Adipocyte (in vitro differentiated cells): ENCODE measurements around the gene OR2T1.

ENCODE experiments used
- DNase-seq: peaks from one replicate; pipeline ENCODE4 v3.0.0-alpha.2; 2015; ENCODE audit warnings: low read depth
- H3K27me3 ChIP-seq: replicated peaks from 2 replicates; pipeline ENCODE4 v1.7.0; 2013; ENCODE audit warnings: mild to moderate bottlenecking, low read length, moderate library complexity; ENCODE audit not compliant: control insufficient read depth, insufficient read depth
- H3K36me3 ChIP-seq: 2 replicates; pipeline ENCODE4 v1.7.0; 2013; ENCODE audit warnings: low read length, mild to moderate bottlenecking, moderate library complexity; ENCODE audit not compliant: control insufficient read depth, insufficient read depth, severe bottlenecking
- H3K4me1 ChIP-seq: 2 replicates; pipeline ENCODE4 v1.7.0; 2013; ENCODE audit warnings: mild to moderate bottlenecking, low read length, moderate library complexity; ENCODE audit not compliant: control insufficient read depth, insufficient read depth
- H3K4me3 ChIP-seq: 2 replicates; pipeline ENCODE4 v1.7.0; 2013; ENCODE audit warnings: mild to moderate bottlenecking, low read length, moderate library complexity
- H3K9ac ChIP-seq: 2 replicates; pipeline ENCODE4 v1.7.0; 2013; ENCODE audit warnings: mild to moderate bottlenecking, low read length, moderate library complexity
- H3K9me3 ChIP-seq: 2 replicates; pipeline ENCODE4 v1.7.0; 2013; ENCODE audit warnings: mild to moderate bottlenecking, low read length, moderate library complexity; ENCODE audit not compliant: control insufficient read depth

The OR2T1 gene, protein sequence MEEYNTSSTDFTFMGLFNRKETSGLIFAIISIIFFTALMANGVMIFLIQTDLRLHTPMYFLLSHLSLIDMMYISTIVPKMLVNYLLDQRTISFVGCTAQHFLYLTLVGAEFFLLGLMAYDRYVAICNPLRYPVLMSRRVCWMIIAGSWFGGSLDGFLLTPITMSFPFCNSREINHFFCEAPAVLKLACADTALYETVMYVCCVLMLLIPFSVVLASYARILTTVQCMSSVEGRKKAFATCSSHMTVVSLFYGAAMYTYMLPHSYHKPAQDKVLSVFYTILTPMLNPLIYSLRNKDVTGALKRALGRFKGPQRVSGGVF

DNA sequence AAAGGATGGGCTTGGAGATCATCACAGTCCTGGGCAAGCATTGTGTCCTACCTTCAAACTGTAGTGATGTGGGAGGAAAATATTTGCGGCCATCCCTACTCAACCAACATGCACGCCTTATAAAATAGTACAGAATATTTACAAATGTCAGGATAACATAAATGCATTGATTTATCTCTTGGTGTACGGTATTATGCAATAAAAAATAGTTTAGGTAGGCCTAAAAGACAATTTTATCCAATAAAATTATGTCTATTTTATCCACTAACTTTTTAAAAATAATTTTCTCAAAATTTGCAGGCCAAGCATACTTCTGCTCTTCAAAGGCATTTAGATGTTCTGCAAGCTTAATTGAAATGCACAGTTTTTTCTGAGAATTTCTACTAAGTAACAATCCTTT is at the start of gene OR2T1:
Gene OR2T1 (plus strand): TSS at position 301 of the 400 bp plus-strand sequence. CDS start 3,100 bp downstream, outside the sequence.
- no peaks in the 10 kb centered on the region for H3K36me3 ChIP-seq
- H3K27me3 ChIP-seq, result no peaks in the 10 kb centered on the region
- H3K4me1 ChIP-seq, result no peaks in the 10 kb centered on the region
- no peak for DNase-seq
- H3K9me3 ChIP-seq, result peaks cover 3% of the 10 kb centered on the region
- no peak within 1 kb of the TSS for H3K9ac ChIP-seq
- H3K4me3 ChIP-seq, result no peak within 1 kb of the TSS

DNA sequence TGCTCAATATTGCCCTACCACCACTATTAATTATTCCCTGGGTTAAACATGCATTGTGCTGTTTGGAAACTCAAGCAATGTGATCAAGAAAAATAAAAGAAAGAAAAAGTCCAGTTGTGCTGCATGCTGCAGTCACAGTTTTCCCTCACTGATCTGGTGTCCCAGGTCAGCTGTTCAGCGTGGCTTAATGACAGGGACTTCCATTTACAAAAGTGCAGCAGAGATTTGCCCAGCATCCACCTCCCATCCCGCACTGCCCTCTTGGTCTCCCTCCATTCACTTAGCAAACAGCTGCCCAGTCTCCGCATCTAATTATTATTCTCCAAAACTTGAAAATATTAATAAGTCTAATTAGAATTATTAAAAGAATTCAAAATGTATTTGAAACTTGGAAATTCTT is 43.4 kb upstream of the OR2T1 start:
- DNase-seq, result no peak
- no peaks in the 10 kb centered on the region for H3K36me3 ChIP-seq
- H3K9ac ChIP-seq, result no peak overlapping the region
- no peaks in the 10 kb centered on the region for H3K4me1 ChIP-seq
- H3K27me3 ChIP-seq, result no peaks in the 10 kb centered on the region
- H3K9me3 ChIP-seq, result peaks cover under 1% of the 10 kb centered on the region
- no peak overlapping the region for H3K4me3 ChIP-seq

DNA sequence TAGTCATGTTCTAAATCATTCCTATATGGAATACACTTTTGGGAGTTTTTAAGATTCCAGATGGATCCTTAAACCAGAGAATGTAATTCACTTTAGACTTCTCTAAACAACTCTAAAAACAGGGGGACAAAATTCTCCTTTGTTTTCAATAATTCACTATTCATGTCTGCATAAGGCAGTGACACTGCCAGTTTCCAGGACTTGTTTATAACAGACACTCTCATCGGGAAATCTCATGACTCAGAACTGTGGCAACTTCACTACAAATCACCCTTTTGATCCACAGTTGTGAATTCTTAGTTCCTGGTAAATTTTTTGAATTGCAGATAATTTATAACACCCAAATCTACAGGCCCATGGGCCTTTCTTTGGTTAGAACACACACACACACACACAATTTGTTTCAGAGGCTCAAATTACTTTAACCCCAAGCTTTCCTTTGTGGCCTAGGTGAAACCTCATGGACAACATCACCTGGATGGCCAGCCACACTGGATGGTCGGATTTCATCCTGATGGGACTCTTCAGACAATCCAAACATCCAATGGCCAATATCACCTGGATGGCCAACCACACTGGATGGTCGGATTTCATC is 41.6 kb upstream of the OR2T1 start, which contains the start of gene OR2T4:
Gene OR2T4 (plus strand): TSS at position 545 of the 595 bp plus-strand sequence. CDS start 0 bp downstream, at position 545.
- Histone ChIP-seq H3K36me3 (no peaks in the 10 kb centered on the region), H3K4me3 (no peak within 1 kb of the TSS), H3K4me1 (no peaks in the 10 kb centered on the region), H3K27me3 (no peaks in the 10 kb centered on the region), H3K9ac (no peak within 1 kb of the TSS), H3K9me3 (peaks cover 9% of the 10 kb centered on the region)
- no peak for DNase-seq

DNA sequence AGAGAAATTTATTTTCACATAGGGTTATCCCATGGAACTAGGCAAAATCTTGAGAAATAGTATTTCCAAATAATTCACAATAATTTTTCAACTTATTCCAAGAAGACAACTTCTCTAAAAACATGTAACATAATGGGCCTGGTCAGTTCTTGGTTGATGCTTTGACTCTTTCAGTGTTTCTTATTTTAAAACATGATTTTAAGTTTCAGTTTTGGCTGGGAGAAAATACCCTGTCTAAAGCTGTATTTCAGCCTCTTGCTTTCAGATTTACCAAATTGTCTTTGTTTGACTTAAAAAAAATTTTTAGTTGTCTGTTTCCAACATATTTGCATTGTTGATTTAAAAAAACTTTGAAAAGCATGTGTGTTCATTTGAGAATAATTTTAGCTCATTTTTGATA is 36.2 kb upstream of the OR2T1 start:
- Histone ChIP-seq H3K27me3 (no peaks in the 10 kb centered on the region), H3K9me3 (peaks cover 9% of the 10 kb centered on the region), H3K4me3 (no peak overlapping the region), H3K4me1 (no peaks in the 10 kb centered on the region), H3K36me3 (no peaks in the 10 kb centered on the region), H3K9ac (no peak overlapping the region)
- DNase-seq, result no peak

DNA sequence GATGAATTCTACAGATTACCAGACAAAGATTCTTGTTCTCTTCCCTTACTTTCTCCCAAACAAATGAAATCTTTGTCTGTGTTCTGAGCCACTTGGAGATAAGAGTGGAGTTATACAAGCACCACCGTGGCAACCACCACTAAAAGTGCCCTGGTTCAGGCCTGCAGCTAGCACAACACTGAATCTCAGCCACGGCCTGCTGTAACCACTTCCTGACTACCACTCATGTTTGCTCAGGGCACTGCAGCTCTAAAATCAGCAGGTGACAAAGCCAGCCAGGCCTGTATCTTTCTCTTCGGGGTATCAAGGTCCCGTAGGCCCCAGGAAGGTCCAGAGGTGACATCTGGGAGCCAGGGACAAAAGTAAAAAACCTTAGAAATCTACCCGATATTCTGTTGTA is 30.5 kb upstream of the OR2T1 start:
- Histone ChIP-seq H3K27me3 (no peaks in the 10 kb centered on the region), H3K9me3 (peaks cover 4% of the 10 kb centered on the region), H3K9ac (no peak overlapping the region), H3K4me3 (no peak overlapping the region), H3K4me1 (no peaks in the 10 kb centered on the region), H3K36me3 (no peaks in the 10 kb centered on the region)
- DNase-seq, result no peak

DNA sequence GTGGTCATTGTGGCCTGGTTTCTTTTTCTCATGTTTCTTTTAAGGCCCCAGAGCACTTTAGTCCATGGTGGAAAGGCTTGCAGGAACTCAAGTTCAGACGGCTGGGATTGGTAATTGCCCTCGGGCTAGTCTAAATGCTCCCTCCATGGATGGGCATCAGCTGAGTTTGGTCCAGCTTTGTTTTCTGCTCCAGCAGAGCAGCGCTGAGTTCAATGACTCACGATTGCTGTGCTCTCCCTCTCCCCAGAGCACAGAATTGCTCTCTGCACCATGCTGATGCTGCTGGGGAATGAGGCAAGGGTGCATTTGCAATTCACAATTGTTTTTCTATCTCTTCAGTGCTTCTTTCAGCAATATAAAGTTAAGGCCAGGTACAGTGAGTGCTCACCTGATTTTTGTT is 29.1 kb upstream of the OR2T1 start:
- no peak for DNase-seq
- H3K9me3 ChIP-seq, result peaks cover 4% of the 10 kb centered on the region
- no peaks in the 10 kb centered on the region for H3K4me1 ChIP-seq

DNA sequence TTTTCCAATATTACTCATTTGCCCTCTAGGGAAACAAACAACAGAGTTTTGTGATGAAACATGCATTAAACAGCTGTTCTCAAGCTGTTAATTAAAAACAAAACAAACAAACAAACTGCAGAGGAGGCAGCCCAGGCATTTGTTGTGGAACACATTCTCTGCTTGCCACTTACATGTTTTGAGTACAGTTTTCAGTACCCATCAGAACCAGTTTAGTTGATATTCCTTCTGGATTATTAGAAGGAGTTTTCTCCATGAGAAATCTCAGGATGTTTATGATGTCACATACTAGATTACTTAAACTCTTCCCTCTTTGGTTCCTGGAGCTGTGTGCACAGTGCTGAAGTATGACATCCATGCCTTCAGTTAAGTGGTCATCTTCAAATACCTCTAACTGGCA is 27.4 kb upstream of the OR2T1 start, which contains the start of gene OR2T6:
Gene OR2T6 (plus strand): TSS at position 301 of the 400 bp plus-strand sequence. CDS start 11,863 bp downstream, outside the sequence.
- DNase-seq, result no peak
- Histone ChIP-seq H3K9ac (no peak within 1 kb of the TSS), H3K36me3 (no peaks in the 10 kb centered on the region), H3K4me3 (no peak within 1 kb of the TSS), H3K9me3 (peaks cover 4% of the 10 kb centered on the region), H3K4me1 (no peaks in the 10 kb centered on the region), H3K27me3 (no peaks in the 10 kb centered on the region)

More for the DNA sequence above, 29.1 kb upstream of the OR2T1 start:
- Histone ChIP-seq H3K27me3 (no peaks in the 10 kb centered on the region), H3K36me3 (no peaks in the 10 kb centered on the region), H3K4me3 (no peak overlapping the region), H3K9ac (no peak overlapping the region)

DNA sequence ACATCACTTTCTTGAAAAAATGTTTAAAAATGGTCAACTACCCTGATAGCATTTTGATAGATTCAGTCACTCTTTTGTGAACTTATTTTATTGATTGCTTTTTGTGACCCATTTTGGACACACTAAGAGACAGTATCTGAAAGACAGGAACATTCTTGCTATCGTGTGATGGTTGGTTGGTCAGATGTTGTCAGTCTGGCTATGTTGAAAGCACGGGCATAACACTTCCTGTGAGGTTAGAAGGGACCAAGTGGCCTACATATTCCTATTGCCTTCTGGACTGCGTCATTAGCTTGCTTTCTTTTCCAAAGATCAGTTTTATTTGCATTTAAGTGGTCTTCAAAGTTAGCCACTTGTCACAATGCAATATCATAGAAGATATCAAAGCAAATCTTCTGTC is 25.9 kb upstream of the OR2T1 start:
- Histone ChIP-seq H3K27me3 (no peaks in the 10 kb centered on the region), H3K9me3 (peaks cover 4% of the 10 kb centered on the region), H3K9ac (no peak overlapping the region), H3K36me3 (no peaks in the 10 kb centered on the region), H3K4me1 (no peaks in the 10 kb centered on the region), H3K4me3 (no peak overlapping the region)
- DNase-seq, result no peak

DNA sequence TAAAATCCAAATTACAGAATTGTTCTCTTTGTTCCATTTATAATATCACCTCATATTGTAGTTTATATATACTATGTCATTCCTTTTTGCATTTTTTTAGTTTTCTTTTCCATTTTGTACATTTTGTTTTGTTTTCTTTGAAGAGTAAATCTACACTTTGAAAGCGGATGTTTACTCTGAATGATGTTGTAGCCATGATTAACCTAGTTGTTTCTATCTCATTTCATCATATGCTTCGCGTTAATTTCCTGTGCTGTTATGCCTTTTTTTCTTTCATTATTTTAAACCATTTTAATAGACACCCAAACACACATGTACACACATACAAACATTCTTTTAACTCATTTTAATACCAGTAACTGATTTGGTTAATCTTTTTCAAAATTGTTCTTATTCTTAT is 22.0 kb upstream of the OR2T1 start:
- Histone ChIP-seq H3K36me3 (no peaks in the 10 kb centered on the region), H3K4me3 (no peak overlapping the region), H3K4me1 (no peaks in the 10 kb centered on the region), H3K27me3 (no peaks in the 10 kb centered on the region), H3K9me3 (no peaks in the 10 kb centered on the region), H3K9ac (no peak overlapping the region)
- DNase-seq, result no peak

DNA sequence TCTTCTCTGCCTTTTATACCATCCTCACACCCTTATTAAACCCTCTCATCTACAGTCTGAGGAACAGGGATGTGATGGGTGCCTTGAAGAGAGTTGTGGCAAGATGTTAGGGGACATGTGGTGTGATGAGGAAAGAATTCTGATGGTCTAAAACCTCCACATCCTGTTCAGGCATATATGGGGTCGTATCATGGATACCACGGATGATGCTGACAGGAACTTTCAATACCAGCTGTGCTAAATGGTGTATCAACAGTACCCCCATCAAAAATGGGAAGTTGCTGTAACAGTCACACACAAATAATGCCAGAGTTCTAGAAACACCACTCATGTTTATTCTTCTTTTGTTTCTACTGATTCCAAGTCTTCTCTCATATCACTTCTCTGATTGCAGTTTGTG is 14.4 kb upstream of the OR2T1 start:
- DNase-seq, result no peak
- Histone ChIP-seq H3K4me3 (no peak overlapping the region), H3K9ac (no peak overlapping the region), H3K4me1 (no peaks in the 10 kb centered on the region), H3K27me3 (no peaks in the 10 kb centered on the region), H3K36me3 (no peaks in the 10 kb centered on the region), H3K9me3 (peaks cover 12% of the 10 kb centered on the region)

DNA sequence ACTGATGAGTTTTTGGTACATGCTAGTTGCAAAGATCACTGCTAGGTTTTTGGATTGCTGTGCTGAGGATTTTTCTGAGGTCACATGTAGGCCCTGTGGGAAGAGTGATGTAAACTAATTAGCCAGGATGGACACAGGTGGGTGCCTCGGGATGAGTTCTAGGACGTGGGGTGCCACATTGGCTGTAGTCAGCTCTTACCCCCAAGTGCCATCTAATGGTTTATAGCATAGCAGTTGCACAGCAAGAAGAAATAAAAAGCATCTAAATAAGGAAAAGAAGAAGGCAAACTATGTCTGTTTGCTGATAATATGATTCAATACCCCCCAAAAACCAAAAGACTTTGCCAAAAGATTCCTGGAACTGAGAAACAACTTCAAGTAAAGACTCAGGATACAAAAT is 9.8 kb upstream of the OR2T1 start:
- Histone ChIP-seq H3K36me3 (no peaks in the 10 kb centered on the region), H3K4me3 (no peak overlapping the region), H3K9ac (no peak overlapping the region), H3K9me3 (peaks cover 10% of the 10 kb centered on the region), H3K27me3 (no peaks in the 10 kb centered on the region), H3K4me1 (no peaks in the 10 kb centered on the region)
- DNase-seq, result no peak
